Liver (tissue), 9 donors: Measurements from ENCODE around the gene SCUBE1. TPM values are rescaled to one million over a fixed set of nuclear protein-coding genes. Genes with fewer than 3 reads are reported as not detected.
A peak's percentile ranks its signal among the peaks of the same experiment; 100 is the strongest.

Experiments used
- DNase-seq: peaks from one replicate; pipeline ENCODE4 v3.0.0-alpha.2; 2017; ENCODE audit warnings: low spot score
- H3K27ac ChIP-seq, 2 donors: one replicate each; pipeline ENCODE4 v1.7.0; 2013; ENCODE audit warnings: inconsistent platforms in 2 of 2, low read length in 2 of 2, control low read depth in 1 of 2, low read depth in 1 of 2, mild to moderate bottlenecking in 1 of 2
- H3K27me3 ChIP-seq, 4 donors: one replicate each; pipeline versions ENCODE4 v1.6.1 to v1.7.0; 2013; ENCODE audit warnings: low read length in 3 of 4, inconsistent platforms in 1 of 4, mild to moderate bottlenecking in 1 of 4, moderate library complexity in 1 of 4; ENCODE audit not compliant: control insufficient read depth in 4 of 4, insufficient read depth in 4 of 4
- H3K36me3 ChIP-seq, 4 donors: one replicate each; pipeline versions ENCODE4 v1.6.1 to v1.7.0; 2013; ENCODE audit warnings: low read length in 3 of 4, mild to moderate bottlenecking in 3 of 4, low read depth in 1 of 4, moderate library complexity in 1 of 4; ENCODE audit not compliant: control insufficient read depth in 4 of 4, insufficient read depth in 3 of 4
- H3K4me1 ChIP-seq, 4 donors: one replicate each; pipeline versions ENCODE4 v1.6.1 to v1.7.0; 2013; ENCODE audit warnings: low read length in 3 of 4, mild to moderate bottlenecking in 3 of 4, moderate library complexity in 1 of 4; ENCODE audit not compliant: control insufficient read depth in 4 of 4, insufficient read depth in 4 of 4
- H3K4me3 ChIP-seq, 3 donors: one replicate each; pipeline versions ENCODE4 v1.6.1 to v1.7.0; 2013; ENCODE audit warnings: low read length in 3 of 3, control low read depth in 1 of 3, low read depth in 1 of 3, mild to moderate bottlenecking in 1 of 3
- H3K9ac ChIP-seq, 2 donors: one replicate each; pipeline ENCODE4 v1.7.0; 2013; ENCODE audit warnings: low read length in 2 of 2, mild to moderate bottlenecking in 2 of 2, moderate library complexity in 2 of 2, control low read depth in 1 of 2, low read depth in 1 of 2
- H3K9me3 ChIP-seq, 4 donors: one replicate each; pipeline versions ENCODE4 v1.6.1 to v1.7.0; 2013; ENCODE audit warnings: low read length in 3 of 4; ENCODE audit not compliant: control insufficient read depth in 4 of 4
- EGR1 ChIP-seq, 2 donors: IDR thresholded peaks; 2 replicates each; pipeline ENCODE4 v1.6.1; 2016 to 2018; ENCODE audit warnings: antibody characterized with exemption in 2 of 2, low read depth in 2 of 2
- FOXA2 ChIP-seq: IDR thresholded peaks from 2 replicates; pipeline ENCODE4 v1.6.1; 2016; ENCODE audit warnings: antibody characterized with exemption
- GABPA ChIP-seq, 2 donors: IDR thresholded peaks in 1 of 2; conservative IDR thresholded peaks in 1 of 2; 2 replicates each; pipeline ENCODE4 v1.6.1; 2016; ENCODE audit warnings: antibody characterized with exemption in 2 of 2, mild to moderate bottlenecking in 1 of 2, moderate library complexity in 1 of 2
- HNF4A ChIP-seq, 2 donors: conservative IDR thresholded peaks; 2 replicates each; pipeline ENCODE4 v1.6.1; 2016; ENCODE audit warnings: antibody characterized with exemption in 2 of 2, mild to moderate bottlenecking in 2 of 2
- HNF4G ChIP-seq: IDR thresholded peaks from 2 replicates; pipeline ENCODE4 v1.6.1; 2016; ENCODE audit warnings: antibody characterized with exemption
- JUND ChIP-seq, 2 donors: IDR thresholded peaks; 2 replicates each; pipeline ENCODE4 v1.6.1; 2016; ENCODE audit warnings: antibody characterized with exemption in 2 of 2
- NR2F2 ChIP-seq: IDR thresholded peaks from 2 replicates; pipeline ENCODE4 v1.6.1; 2016; ENCODE audit warnings: antibody characterized with exemption
- RAD21 ChIP-seq, 2 donors: IDR thresholded peaks; 2 replicates each; pipeline ENCODE4 v1.6.1; 2016; ENCODE audit warnings: antibody characterized with exemption in 2 of 2, mild to moderate bottlenecking in 2 of 2
- RXRA ChIP-seq, 2 donors: IDR thresholded peaks; 2 replicates each; pipeline ENCODE4 v1.6.1; 2017 to 2018; ENCODE audit warnings: antibody characterized with exemption in 2 of 2, mild to moderate bottlenecking in 1 of 2
- SP1 ChIP-seq: IDR thresholded peaks from 2 replicates; pipeline ENCODE4 v1.6.1; 2018; ENCODE audit warnings: antibody characterized with exemption, mild to moderate bottlenecking
- YY1 ChIP-seq: IDR thresholded peaks from 2 replicates; pipeline ENCODE4 v1.6.1; 2016; ENCODE audit warnings: antibody characterized with exemption, mild to moderate bottlenecking
- WGBS: extraction: QIAGEN DNeasy Blood & Tissue Kit; methylation state at CpG from one replicate; pipeline ENCODE4 v1.1.7; 2013; 5-methylcytosine and 5-hydroxymethylcytosine counted together
- polyA plus RNA-seq, 2 donors: library from polyadenylated mRNA; stranded (reverse) in 1 of 2; unstranded in 1 of 2; fragments of 200-250 nt in 1 of 2; fragments of >200 nt in 1 of 2; fragmentation: Nextera tagmentation in 1 of 2; extraction: Ambion mirVana in 1 of 2; gene quantifications; one replicate each; pipeline versions ENCODE4 v1.2.1 to v1.2.3, GENCODE V29; 2013 to 2015
- total RNA-seq, 2 donors: library from RNA; depleted of rRNA; stranded (reverse); fragments of >200 nt; gene quantifications; one replicate each; pipeline ENCODE4 v1.2.3, GENCODE V29; 2014
- TF ChIP-seq, protein P1 (sequence below): IDR thresholded peaks from 2 replicates; pipeline ENCODE4 v1.6.1; 2016; ENCODE audit warnings: antibody characterized with exemption
- TF ChIP-seq, protein P2 (sequence below): IDR thresholded peaks from 2 replicates; pipeline ENCODE4 v1.6.1; 2016; ENCODE audit warnings: antibody characterized with exemption
- TF ChIP-seq, protein P3 (sequence below): IDR thresholded peaks from 2 replicates; pipeline ENCODE4 v1.6.1; 2016; ENCODE audit warnings: antibody characterized with exemption
- TF ChIP-seq, protein P4 (sequence below): IDR thresholded peaks from 2 replicates; pipeline ENCODE4 v1.6.1; 2016; ENCODE audit warnings: antibody characterized with exemption, mild to moderate bottlenecking
- donor health status: healthy.
- donor health status: healthy.
- donor health status: healthy.
- donor health status: healthy.
- donor health status: healthy.

Gene SCUBE1
- total and polyA plus RNA-seq, 4 donors, result 0.07 to 0.46 (median 0.08) TPM; not detected in 1

DNA sequence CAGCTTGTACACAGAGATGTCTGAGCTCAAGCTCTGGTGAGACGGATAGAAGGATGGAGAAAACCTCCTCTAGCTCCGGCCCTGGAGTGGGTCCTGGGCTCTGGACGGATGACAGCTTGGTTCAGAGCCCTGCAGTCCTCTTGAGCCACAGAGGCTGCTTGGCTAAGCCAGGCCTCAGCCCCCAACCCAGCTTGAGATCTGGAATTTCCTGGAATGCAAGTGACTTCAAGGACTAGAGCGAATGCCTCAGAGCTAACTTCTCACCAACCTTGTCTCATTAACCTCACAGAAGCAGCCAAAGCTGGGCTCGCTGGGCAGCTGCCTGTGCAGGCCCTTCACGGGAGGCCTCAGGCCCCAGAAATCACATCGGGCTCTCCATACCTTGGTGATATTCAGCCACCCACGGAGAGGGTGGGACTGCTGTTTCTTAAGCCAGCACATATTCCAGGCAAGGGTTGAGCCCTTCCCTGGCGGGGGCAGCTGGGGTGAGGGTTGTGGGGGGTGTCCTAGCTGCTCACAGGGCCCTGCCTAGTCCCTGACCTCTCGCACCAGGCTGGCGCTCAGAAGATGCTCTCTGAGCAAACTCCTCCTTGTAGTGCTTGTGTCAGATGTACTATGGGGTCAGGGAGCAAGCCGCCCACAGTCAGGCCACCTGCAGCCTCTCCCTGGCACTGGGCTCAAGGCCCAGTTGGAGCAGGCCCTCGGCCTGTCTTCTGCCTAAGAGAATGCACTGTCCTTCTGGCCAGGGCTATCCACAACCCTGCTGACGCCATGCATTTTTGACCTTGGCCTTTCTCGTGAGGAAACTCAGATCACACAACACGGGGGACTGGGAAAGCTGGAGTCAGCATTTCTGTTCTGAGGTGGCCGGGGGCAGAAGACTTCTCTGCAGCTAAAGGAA is 82.6 kb downstream of the SCUBE1 start:
- Histone ChIP-seq H3K27ac (no peak overlapping the region), H3K9me3 (no peaks in the 10 kb centered on the region), H3K4me3 (no peak overlapping the region), H3K9ac (no peak overlapping the region), H3K27me3 (no peaks in the 10 kb centered on the region), H3K4me1 (peaks cover 5 to 22% (median 13%) of the 10 kb centered on the region in 4 donors), H3K36me3 (no peaks in the 10 kb centered on the region)
- TF ChIP-seq, protein P1, sequence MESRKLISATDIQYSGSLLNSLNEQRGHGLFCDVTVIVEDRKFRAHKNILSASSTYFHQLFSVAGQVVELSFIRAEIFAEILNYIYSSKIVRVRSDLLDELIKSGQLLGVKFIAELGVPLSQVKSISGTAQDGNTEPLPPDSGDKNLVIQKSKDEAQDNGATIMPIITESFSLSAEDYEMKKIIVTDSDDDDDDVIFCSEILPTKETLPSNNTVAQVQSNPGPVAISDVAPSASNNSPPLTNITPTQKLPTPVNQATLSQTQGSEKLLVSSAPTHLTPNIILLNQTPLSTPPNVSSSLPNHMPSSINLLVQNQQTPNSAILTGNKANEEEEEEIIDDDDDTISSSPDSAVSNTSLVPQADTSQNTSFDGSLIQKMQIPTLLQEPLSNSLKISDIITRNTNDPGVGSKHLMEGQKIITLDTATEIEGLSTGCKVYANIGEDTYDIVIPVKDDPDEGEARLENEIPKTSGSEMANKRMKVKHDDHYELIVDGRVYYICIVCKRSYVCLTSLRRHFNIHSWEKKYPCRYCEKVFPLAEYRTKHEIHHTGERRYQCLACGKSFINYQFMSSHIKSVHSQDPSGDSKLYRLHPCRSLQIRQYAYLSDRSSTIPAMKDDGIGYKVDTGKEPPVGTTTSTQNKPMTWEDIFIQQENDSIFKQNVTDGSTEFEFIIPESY, result no peak
- peak in 1 of 2 donors; percentile 52 for TF ChIP-seq HNF4A (conservative IDR thresholded peaks at IDR 0.05)
- no peak for TF ChIP-seq JUND (IDR thresholded peaks at IDR 0.05)
- TF ChIP-seq, protein P2, sequence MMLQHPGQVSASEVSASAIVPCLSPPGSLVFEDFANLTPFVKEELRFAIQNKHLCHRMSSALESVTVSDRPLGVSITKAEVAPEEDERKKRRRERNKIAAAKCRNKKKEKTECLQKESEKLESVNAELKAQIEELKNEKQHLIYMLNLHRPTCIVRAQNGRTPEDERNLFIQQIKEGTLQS, result no peak
- TF ChIP-seq GABPA (IDR thresholded peaks at IDR 0.05 in 1 of 2, conservative IDR thresholded peaks at IDR 0.05 in 1 of 2), result no peak
- no peak for TF ChIP-seq EGR1 (IDR thresholded peaks at IDR 0.05; ENCODE audit: low read depth in 2 of 2)
- TF ChIP-seq YY1, result no peak
- TF ChIP-seq, protein P3, sequence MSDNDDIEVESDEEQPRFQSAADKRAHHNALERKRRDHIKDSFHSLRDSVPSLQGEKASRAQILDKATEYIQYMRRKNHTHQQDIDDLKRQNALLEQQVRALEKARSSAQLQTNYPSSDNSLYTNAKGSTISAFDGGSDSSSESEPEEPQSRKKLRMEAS, result no peak
- TF ChIP-seq RAD21 (IDR thresholded peaks at IDR 0.05), result no peak
- no peak for TF ChIP-seq HNF4G
- peak; percentile 53 for TF ChIP-seq NR2F2
- TF ChIP-seq RXRA (IDR thresholded peaks at IDR 0.05), result peak in 1 of 2 donors; percentile 63
- WGBS, result 76% methylated on average over 17 of the region's 17 CpGs
- DNase-seq, result no peak

DNA sequence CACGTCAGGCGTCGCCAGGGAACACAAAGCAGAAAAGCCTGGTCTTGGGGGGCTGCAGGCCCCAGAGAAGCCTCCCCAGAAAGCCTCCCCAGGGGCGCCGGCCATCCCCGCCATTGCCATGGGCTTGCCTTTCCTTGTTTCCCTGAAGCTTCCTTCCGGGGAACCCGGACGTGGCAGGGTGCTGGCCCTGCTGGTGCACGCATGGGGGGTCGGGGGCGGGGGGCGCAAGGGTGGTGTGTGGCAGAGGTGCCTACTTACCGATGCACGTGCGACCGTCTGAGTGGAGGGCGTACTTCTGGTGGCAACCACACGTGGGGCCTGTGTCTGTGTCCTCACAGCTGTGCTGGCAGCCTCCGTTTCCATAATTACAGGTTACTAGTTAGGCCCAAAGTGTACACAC is 85.2 kb downstream of the SCUBE1 start:
- H3K9ac ChIP-seq, result no peak overlapping the region
- H3K27me3 ChIP-seq, result no peaks in the 10 kb centered on the region
- no peak overlapping the region for H3K27ac ChIP-seq
- H3K9me3 ChIP-seq, result no peaks in the 10 kb centered on the region
- H3K4me1 ChIP-seq, result peaks cover 0 to 11% (median 4%) of the 10 kb centered on the region in 4 donors
- TF ChIP-seq RXRA (IDR thresholded peaks at IDR 0.05) (no peak), HNF4A (conservative IDR thresholded peaks at IDR 0.05) (no peak), FOXA2 (no peak), GABPA (IDR thresholded peaks at IDR 0.05 in 1 of 2, conservative IDR thresholded peaks at IDR 0.05 in 1 of 2) (no peak), RAD21 (IDR thresholded peaks at IDR 0.05) (no peak), NR2F2 (no peak), SP1 (no peak)
- TF ChIP-seq, protein P3, result no peak
- TF ChIP-seq, protein P4, sequence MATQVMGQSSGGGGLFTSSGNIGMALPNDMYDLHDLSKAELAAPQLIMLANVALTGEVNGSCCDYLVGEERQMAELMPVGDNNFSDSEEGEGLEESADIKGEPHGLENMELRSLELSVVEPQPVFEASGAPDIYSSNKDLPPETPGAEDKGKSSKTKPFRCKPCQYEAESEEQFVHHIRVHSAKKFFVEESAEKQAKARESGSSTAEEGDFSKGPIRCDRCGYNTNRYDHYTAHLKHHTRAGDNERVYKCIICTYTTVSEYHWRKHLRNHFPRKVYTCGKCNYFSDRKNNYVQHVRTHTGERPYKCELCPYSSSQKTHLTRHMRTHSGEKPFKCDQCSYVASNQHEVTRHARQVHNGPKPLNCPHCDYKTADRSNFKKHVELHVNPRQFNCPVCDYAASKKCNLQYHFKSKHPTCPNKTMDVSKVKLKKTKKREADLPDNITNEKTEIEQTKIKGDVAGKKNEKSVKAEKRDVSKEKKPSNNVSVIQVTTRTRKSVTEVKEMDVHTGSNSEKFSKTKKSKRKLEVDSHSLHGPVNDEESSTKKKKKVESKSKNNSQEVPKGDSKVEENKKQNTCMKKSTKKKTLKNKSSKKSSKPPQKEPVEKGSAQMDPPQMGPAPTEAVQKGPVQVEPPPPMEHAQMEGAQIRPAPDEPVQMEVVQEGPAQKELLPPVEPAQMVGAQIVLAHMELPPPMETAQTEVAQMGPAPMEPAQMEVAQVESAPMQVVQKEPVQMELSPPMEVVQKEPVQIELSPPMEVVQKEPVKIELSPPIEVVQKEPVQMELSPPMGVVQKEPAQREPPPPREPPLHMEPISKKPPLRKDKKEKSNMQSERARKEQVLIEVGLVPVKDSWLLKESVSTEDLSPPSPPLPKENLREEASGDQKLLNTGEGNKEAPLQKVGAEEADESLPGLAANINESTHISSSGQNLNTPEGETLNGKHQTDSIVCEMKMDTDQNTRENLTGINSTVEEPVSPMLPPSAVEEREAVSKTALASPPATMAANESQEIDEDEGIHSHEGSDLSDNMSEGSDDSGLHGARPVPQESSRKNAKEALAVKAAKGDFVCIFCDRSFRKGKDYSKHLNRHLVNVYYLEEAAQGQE, result no peak
- DNase-seq, result no peak
- no peak overlapping the region for H3K4me3 ChIP-seq
- WGBS, result 91% methylated on average over 20 of the region's 20 CpGs
- H3K36me3 ChIP-seq, result no peaks in the 10 kb centered on the region
